H9 (cell line): ENCODE results near the gene VAV2. TPM values are rescaled to one million over a fixed set of nuclear protein-coding genes. Genes with fewer than 3 reads are reported as not detected.

Experiments
- DNase-seq: peaks from one replicate; pipeline ENCODE4 v3.0.0-alpha.2; 2017
- H2AFZ ChIP-seq: one replicate; pipeline ENCODE4 v1.6.1; 2013; ENCODE audit warnings: mild to moderate bottlenecking, low read length, control low read depth, moderate library complexity
- H2AK5ac ChIP-seq: 2 replicates; pipeline ENCODE4 v1.6.1; 2013; ENCODE audit warnings: low read length, control low read depth, mixed read lengths; ENCODE audit not compliant: insufficient read length
- H2BK120ac ChIP-seq: one replicate; pipeline ENCODE4 v1.6.1; 2013; ENCODE audit warnings: low read depth, mild to moderate bottlenecking, low read length, control low read depth, inconsistent platforms; ENCODE audit not compliant: poor library complexity, severe bottlenecking
- H2BK12ac ChIP-seq: 2 replicates; pipeline ENCODE4 v1.6.1; 2013; ENCODE audit warnings: low read length, control low read depth, mixed read lengths, low read depth; ENCODE audit not compliant: insufficient read length
- H2BK15ac ChIP-seq: 2 replicates; pipeline ENCODE4 v1.6.1; 2013; ENCODE audit warnings: low read depth, low read length, control low read depth
- H2BK20ac ChIP-seq: one replicate; pipeline ENCODE4 v1.6.1; 2013; ENCODE audit warnings: low read depth, mild to moderate bottlenecking, low read length, control low read depth, inconsistent platforms; ENCODE audit not compliant: poor library complexity, severe bottlenecking
- H2BK5ac ChIP-seq: 2 replicates; pipeline ENCODE4 v1.6.1; 2013; ENCODE audit warnings: low read length, control low read depth, mixed read lengths; ENCODE audit not compliant: insufficient read length
- H3K14ac ChIP-seq: 2 replicates; pipeline ENCODE4 v1.6.1; 2013; ENCODE audit warnings: low read length, control low read depth; ENCODE audit not compliant: insufficient read depth
- H3K18ac ChIP-seq: 2 replicates; pipeline ENCODE4 v1.6.1; 2013; ENCODE audit warnings: low read depth, mild to moderate bottlenecking, mixed read lengths, low read length, control low read depth; ENCODE audit not compliant: insufficient read length
- H3K23ac ChIP-seq: 2 replicates; pipeline ENCODE4 v1.6.1; 2013; ENCODE audit warnings: low read length, control low read depth, mixed read lengths, low read depth; ENCODE audit not compliant: insufficient read length
- H3K23me2 ChIP-seq: 2 replicates; pipeline ENCODE4 v1.6.1; 2013; ENCODE audit warnings: low read depth, mild to moderate bottlenecking, mixed read lengths, low read length, control low read depth; ENCODE audit not compliant: insufficient read length, poor library complexity, severe bottlenecking
- H3K27ac ChIP-seq: 2 replicates; pipeline ENCODE4 v1.5.1; 2013; ENCODE audit warnings: low read length, control low read depth, mixed read lengths, low read depth; ENCODE audit not compliant: insufficient read length
- H3K27me3 ChIP-seq: 2 replicates; pipeline ENCODE4 v1.6.1; 2013; ENCODE audit warnings: low read length, control low read depth, inconsistent platforms; ENCODE audit not compliant: insufficient read depth
- H3K4ac ChIP-seq: 2 replicates; pipeline ENCODE4 v1.6.1; 2013; ENCODE audit warnings: low read depth, mild to moderate bottlenecking, control low read depth, inconsistent platforms, low read length, moderate library complexity
- H3K4me1 ChIP-seq: 2 replicates; pipeline ENCODE4 v1.6.1; 2013; ENCODE audit warnings: low read length, control low read depth, inconsistent platforms; ENCODE audit not compliant: insufficient read depth
- H3K4me2 ChIP-seq: 2 replicates; pipeline ENCODE4 v1.6.1; 2013; ENCODE audit warnings: low read length, control low read depth, mixed read lengths; ENCODE audit not compliant: insufficient read length, insufficient read depth
- H3K56ac ChIP-seq: 2 replicates; pipeline ENCODE4 v1.6.1; 2013; ENCODE audit warnings: low read depth, mild to moderate bottlenecking, mixed read lengths, low read length, control low read depth; ENCODE audit not compliant: insufficient read length
- H3K79me1 ChIP-seq: 2 replicates; pipeline ENCODE4 v1.6.1; 2013; ENCODE audit warnings: low read depth, mild to moderate bottlenecking, moderate library complexity, low read length, control low read depth, inconsistent platforms; ENCODE audit not compliant: insufficient read depth, poor library complexity, severe bottlenecking
- H3K79me2 ChIP-seq: 2 replicates; pipeline ENCODE4 v1.6.1; 2013; ENCODE audit warnings: low read length, control low read depth, inconsistent platforms; ENCODE audit not compliant: insufficient read depth
- H3K9ac ChIP-seq: 2 replicates; pipeline ENCODE4 v1.6.1; 2013; ENCODE audit warnings: low read length, control low read depth, mixed read lengths; ENCODE audit not compliant: insufficient read length; ENCODE audit errors: extremely low read depth
- H3K9me3 ChIP-seq: one replicate; pipeline ENCODE4 v1.6.1; 2013; ENCODE audit warnings: low read depth, low read length, inconsistent platforms; ENCODE audit not compliant: control insufficient read depth
- H3T11ph ChIP-seq: one replicate; pipeline ENCODE4 v1.6.1; 2013; ENCODE audit warnings: mild to moderate bottlenecking, low read length, control low read depth, inconsistent platforms
- H4K20me1 ChIP-seq: one replicate; pipeline ENCODE4 v1.6.1; 2013; ENCODE audit not compliant: control insufficient read depth, insufficient read length, insufficient read depth
- H4K5ac ChIP-seq: 2 replicates; pipeline ENCODE4 v1.6.1; 2013; ENCODE audit warnings: low read depth, mild to moderate bottlenecking, mixed read lengths, low read length, control low read depth; ENCODE audit not compliant: insufficient read length
- H4K8ac ChIP-seq: replicated peaks from 2 replicates; pipeline ENCODE4 v1.6.1; 2013; ENCODE audit warnings: low read length, control low read depth, mixed read lengths, low read depth; ENCODE audit not compliant: insufficient read length
- H4K91ac ChIP-seq: 2 replicates; pipeline ENCODE4 v1.6.1; 2013; ENCODE audit warnings: low read depth, mild to moderate bottlenecking, moderate library complexity, mixed read lengths, low read length, control low read depth; ENCODE audit not compliant: insufficient read length
- H3K27ac Mint-ChIP-seq, 3 experiments: 2 replicates in 2 of 3; 3 replicates in 1 of 3; pipeline ENCODE4 v1.8.0; 2020 to 2021; ENCODE audit warnings: mixed read lengths in 3 of 3, mild to moderate bottlenecking in 1 of 3, moderate library complexity in 1 of 3
- H3K27me3 Mint-ChIP-seq: 2 replicates; pipeline ENCODE4 v1.8.0; 2021; ENCODE audit warnings: low read depth, mild to moderate bottlenecking, moderate library complexity, mixed read lengths
- H3K36me3 Mint-ChIP-seq, 3 experiments: 2 replicates in 2 of 3; 3 replicates in 1 of 3; pipeline ENCODE4 v1.8.0; 2020 to 2021; ENCODE audit warnings: low read depth in 3 of 3, mixed read lengths in 3 of 3; ENCODE audit not compliant: insufficient read depth in 1 of 3
- H3K4me1 Mint-ChIP-seq, 2 experiments: 2 replicates each; pipeline ENCODE4 v1.8.0; 2020; ENCODE audit warnings: mixed read lengths in 2 of 2
- H3K4me3 Mint-ChIP-seq, 2 experiments: 2 replicates in 1 of 2; 3 replicates in 1 of 2; pipeline ENCODE4 v1.8.0; 2020 to 2021; ENCODE audit warnings: mild to moderate bottlenecking in 2 of 2, mixed read lengths in 2 of 2, moderate library complexity in 1 of 2
- H3K9me3 Mint-ChIP-seq, 2 experiments: 2 replicates in 1 of 2; 3 replicates in 1 of 2; pipeline ENCODE4 v1.8.0; 2020; ENCODE audit warnings: mild to moderate bottlenecking in 2 of 2, mixed read lengths in 2 of 2, moderate library complexity in 1 of 2
- WGBS: extraction: QIAGEN DNeasy Blood & Tissue Kit; methylation state at CpG from one replicate; pipeline ENCODE4 v1.1.7; 2013; ENCODE audit warnings: missing lambda C conversion rate, low lambda C conversion rate, mixed read lengths; ENCODE audit not compliant: insufficient read length; ENCODE audit errors: extremely low coverage; 5-methylcytosine and 5-hydroxymethylcytosine counted together
- total RNA-seq: library from RNA; stranded (reverse); gene quantifications from 2 replicates; pipeline ENCODE4 v1.2.1, GENCODE V29; 2021
- TF ChIP-seq, protein P1 (sequence below): fragments of 200-600 bp; sonication (generic); conservative IDR thresholded peaks from 3 replicates; pipeline ENCODE4 v1.8.0; 2021; ENCODE audit warnings: antibody characterized with exemption, mild to moderate bottlenecking

VAV2 gene
- total RNA-seq, 1 experiment from 2014 or later = 58.7 TPM

GRCh38 chr9:133838859-133839507 is 153.1 kb downstream of the VAV2 start:
- H3K4me2 ChIP-seq = no peak overlapping the region
- H4K91ac ChIP-seq = no peak overlapping the region
- H3K9me3 ChIP-seq = no peaks in the 10 kb centered on the region
- Mint-ChIP-seq H3K27ac (no peak overlapping the region), H3K27me3 (no peaks in the 10 kb centered on the region; the same call in none of the 2 replicates), H3K36me3 (peaks cover 0 to 3% (median 0%) of the 10 kb centered on the region in 3 experiments; a peak in 2 of 7 replicates), H3K9me3 (no peaks in the 10 kb centered on the region), H3K4me1 (peaks cover 40 to 62% of the 10 kb centered on the region in 2 experiments), H3K4me3 (no peak overlapping the region)
- no peak overlapping the region for H2BK120ac ChIP-seq
- no peak for DNase-seq
- no peaks in the 10 kb centered on the region for H4K20me1 ChIP-seq
- TF ChIP-seq, protein P1, sequence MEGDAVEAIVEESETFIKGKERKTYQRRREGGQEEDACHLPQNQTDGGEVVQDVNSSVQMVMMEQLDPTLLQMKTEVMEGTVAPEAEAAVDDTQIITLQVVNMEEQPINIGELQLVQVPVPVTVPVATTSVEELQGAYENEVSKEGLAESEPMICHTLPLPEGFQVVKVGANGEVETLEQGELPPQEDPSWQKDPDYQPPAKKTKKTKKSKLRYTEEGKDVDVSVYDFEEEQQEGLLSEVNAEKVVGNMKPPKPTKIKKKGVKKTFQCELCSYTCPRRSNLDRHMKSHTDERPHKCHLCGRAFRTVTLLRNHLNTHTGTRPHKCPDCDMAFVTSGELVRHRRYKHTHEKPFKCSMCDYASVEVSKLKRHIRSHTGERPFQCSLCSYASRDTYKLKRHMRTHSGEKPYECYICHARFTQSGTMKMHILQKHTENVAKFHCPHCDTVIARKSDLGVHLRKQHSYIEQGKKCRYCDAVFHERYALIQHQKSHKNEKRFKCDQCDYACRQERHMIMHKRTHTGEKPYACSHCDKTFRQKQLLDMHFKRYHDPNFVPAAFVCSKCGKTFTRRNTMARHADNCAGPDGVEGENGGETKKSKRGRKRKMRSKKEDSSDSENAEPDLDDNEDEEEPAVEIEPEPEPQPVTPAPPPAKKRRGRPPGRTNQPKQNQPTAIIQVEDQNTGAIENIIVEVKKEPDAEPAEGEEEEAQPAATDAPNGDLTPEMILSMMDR = no peak
- no peak overlapping the region for H2BK12ac ChIP-seq
- no peak overlapping the region for H3K9ac ChIP-seq
- H3K4ac ChIP-seq = no peak overlapping the region
- H3K27ac ChIP-seq = no peak overlapping the region
- 100% methylated on average over 1 of the region's 5 CpGs for WGBS
- no peaks in the 10 kb centered on the region for H3K23me2 ChIP-seq
- H3K18ac ChIP-seq = no peak overlapping the region
- peaks cover 2% of the 10 kb centered on the region; the same call in 1 of the 2 replicates for H3K79me2 ChIP-seq
- no peak overlapping the region for H3K23ac ChIP-seq
- no peak overlapping the region for H2AFZ ChIP-seq
- H3K56ac ChIP-seq = no peak overlapping the region
- no peak overlapping the region for H4K5ac ChIP-seq
- no peaks in the 10 kb centered on the region for H3K27me3 ChIP-seq
- no peak overlapping the region for H3K14ac ChIP-seq
- no peak overlapping the region for H2BK20ac ChIP-seq
- H4K8ac ChIP-seq = no peak overlapping the region
- H2BK15ac ChIP-seq = no peak overlapping the region
- H3T11ph ChIP-seq = no peak overlapping the region
- H3K79me1 ChIP-seq = peaks cover 6% of the 10 kb centered on the region
- H2BK5ac ChIP-seq = no peak overlapping the region
- peaks cover 3% of the 10 kb centered on the region; the same call in 1 of the 2 replicates for H3K4me1 ChIP-seq
- H2AK5ac ChIP-seq = no peak overlapping the region
